GM11168 (cell line): Measurements from ENCODE around the gene ECE2.

Experiments used
- in situ Hi-C: fragments of 300-500 bp; cut with MboI; formaldehyde crosslinking; loops from one replicate; pipeline ENCODE4 v1.12.0; 2022; ENCODE audit warnings: low sequenced_read_pairs; ENCODE audit not compliant: unreplicated experiment

The ECE2 gene

GRCh38 chr3:184306341-184306972, 30.6 kb downstream of the ECE2 start:
- in situ Hi-C loops = no loop called here

- in situ Hi-C loops = no loop called here
Observed at GRCh38 chr3:184307915-184308314, 32.1 kb downstream of the ECE2 start.

DNA sequence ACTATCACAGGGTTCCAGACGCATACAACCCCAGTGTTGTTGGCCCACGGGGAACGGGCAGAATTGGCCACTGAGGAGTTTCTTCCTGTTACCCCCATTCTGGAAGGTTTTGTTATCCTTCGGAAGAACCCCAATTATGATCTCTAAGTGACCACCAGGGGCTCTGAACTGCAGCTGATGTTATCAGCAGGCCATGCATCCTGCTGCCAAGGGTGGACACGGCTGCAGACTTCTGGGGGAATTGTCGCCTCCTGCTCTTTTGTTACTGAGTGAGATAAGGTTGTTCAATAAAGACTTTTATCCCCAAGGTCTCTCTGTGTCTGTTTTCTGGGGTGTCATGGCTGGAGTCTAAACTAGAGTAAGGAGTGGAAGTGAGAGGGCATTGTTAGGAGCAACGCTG, 32.9 kb downstream of the ECE2 start:
- in situ Hi-C loops = no loop called here

DNA sequence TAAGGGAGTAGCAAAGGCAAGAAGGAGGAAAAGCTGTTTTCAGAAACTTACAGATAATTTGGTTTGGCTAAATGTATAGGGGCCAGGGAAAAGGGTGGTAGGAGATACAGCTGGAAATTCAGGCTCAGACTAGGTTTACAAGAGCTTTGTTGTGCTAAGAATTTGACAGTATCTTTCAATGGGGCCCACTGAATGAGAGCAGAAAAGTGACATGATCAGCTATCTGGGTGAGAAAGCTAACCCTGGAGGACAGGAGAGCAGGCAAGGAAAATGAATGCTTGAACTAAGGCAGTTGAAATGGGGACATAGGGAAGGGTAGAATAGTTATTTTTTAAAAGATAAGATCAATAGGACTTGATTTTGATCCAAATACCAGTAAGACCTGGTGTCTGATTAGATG, 35.8 kb downstream of the ECE2 start:
- in situ Hi-C loops = no loop called here

DNA sequence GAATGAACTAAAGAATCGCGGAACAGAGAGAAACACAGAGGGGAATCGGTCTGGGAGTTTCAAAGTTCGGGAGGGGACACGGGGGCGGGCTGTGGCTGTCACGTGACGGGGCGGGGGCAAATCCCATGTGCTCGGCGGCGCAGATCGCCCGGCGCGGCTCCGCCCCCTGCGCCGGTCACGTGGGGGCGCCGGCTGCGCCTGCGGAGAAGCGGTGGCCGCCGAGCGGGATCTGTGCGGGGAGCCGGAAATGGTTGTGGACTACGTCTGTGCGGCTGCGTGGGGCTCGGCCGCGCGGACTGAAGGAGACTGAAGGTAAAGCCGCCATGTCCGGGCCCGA, 38.5 kb downstream of the ECE2 start, which contains the start of gene EIF4G1:
EIF4G1 (plus strand) TSS at position 244 of the 337 bp plus-strand sequence. CDS start 1,191 bp downstream, outside the sequence.
- in situ Hi-C loops = no loop called here

- in situ Hi-C loops = no loop called here
Observed at GRCh38 chr3:184314700-184315542, 39.1 kb downstream of the ECE2 start.

- in situ Hi-C loops = no loop called here
Observed at GRCh38 chr3:184315543-184315867, 39.7 kb downstream of the ECE2 start.

DNA sequence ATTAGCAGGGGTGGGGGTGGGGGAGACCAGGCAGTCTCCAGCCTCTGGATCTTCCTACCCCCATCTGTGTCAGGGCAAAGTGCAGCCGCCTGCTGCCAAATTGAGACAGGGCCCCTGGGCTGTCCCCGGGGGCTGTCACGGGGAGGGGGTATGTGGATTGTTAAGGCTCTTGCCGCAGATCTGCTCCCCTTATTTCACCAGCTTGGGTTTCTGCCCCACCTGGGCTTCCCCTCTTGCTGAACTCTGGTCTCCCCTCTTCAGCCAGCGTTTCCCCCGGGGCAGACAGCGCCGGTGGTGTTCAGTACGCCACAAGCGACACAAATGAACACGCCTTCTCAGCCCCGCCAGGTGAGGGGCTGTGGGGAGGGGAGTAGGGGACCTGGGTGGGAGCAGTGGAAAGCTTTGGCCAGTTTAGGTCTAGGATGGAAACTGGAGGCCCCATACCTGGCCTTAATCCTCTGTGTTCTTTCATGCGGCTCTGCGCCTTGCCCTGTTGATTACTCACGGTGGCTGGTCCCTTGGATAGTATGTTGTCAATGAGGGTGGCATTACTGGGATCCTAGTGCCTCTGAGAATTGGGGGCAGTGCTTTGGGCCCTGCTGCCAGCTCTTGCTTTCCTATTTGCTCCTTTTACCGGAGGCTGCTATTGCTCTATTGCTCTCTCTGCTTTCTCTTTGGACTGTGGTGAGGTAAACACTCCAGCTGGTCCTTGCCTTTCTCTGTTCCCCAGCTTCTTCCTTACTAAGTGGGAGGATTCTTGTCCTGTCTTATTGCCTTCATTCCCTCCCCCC, 40.2 kb downstream of the ECE2 start:
- in situ Hi-C loops = no loop called here

DNA sequence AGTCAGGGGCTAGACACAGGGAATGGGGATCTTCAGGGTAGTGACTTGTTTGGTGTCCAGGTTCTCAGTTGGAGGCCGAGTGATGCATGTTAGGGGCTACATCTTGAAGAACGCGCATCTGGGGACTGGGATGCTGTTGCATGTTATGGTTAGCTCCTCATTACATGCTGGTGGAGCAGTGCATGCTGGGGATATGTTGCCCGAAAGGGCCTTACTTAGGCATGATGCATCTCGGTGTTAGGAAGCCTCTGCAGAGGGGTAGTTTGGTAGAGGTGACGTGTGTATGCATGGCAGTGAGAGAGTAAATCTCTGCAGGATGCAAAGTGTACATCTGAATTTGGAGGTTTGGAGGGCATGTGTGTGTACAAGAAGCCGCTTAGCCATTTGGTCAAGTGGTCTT, 41.0 kb downstream of the ECE2 start:
- in situ Hi-C loops = no loop called here

- in situ Hi-C loops = no loop called here
Observed at GRCh38 chr3:184317201-184317600, 41.4 kb downstream of the ECE2 start.

- in situ Hi-C loops = no loop called here
Observed at GRCh38 chr3:184320104-184320445, 44.3 kb downstream of the ECE2 start.

GRCh38 chr3:184321666-184322065, 45.8 kb downstream of the ECE2 start:
- in situ Hi-C loops = no loop called here

DNA sequence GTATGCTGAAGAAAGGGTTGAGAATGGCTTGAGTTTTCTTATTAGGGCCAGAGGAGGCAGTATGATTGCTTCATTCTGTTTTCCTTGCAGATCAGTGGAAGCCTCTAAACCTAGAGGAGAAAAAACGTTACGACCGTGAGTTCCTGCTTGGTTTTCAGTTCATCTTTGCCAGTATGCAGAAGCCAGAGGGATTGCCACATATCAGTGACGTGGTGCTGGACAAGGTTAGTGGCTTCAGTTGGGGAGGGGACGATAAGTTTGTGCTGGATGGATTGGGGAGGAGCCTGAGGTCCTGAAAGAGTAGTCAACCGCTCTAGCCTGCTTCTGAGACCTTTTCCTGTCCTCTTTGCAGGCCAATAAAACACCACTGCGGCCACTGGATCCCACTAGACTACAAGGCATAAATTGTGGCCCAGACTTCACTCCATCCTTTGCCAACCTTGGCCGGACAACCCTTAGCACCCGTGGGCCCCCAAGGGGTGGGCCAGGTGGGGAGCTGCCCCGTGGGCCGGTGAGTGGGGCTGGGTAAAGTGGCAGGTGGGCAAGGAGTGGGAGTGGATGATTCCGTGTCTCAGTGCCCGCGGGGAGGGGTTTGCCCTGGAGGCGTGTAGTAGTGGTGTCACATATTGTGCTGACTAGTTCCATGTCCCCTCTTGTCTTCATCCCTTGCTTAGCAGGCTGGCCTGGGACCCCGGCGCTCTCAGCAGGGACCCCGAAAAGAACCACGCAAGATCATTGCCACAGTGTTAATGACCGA, 47.1 kb downstream of the ECE2 start:
- in situ Hi-C loops = no loop called here

- in situ Hi-C loops = no loop called here
Observed at GRCh38 chr3:184323696-184324095, 47.9 kb downstream of the ECE2 start.

DNA sequence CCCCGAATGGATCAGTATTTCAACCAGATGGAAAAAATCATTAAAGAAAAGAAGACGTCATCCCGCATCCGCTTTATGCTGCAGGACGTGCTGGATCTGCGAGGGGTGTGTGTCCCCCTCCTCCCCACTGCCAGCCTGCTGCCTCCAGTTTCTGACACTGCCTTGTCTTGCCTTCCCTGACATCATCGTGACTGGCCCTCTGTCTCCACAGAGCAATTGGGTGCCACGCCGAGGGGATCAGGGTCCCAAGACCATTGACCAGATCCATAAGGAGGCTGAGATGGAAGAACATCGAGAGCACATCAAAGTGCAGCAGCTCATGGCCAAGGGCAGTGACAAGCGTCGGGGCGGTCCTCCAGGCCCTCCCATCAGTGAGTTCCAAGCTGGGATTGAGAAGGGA, 49.4 kb downstream of the ECE2 start:
- in situ Hi-C loops = no loop called here

- in situ Hi-C loops = no loop called here
Observed at GRCh38 chr3:184325715-184326369, 50.0 kb downstream of the ECE2 start.

DNA sequence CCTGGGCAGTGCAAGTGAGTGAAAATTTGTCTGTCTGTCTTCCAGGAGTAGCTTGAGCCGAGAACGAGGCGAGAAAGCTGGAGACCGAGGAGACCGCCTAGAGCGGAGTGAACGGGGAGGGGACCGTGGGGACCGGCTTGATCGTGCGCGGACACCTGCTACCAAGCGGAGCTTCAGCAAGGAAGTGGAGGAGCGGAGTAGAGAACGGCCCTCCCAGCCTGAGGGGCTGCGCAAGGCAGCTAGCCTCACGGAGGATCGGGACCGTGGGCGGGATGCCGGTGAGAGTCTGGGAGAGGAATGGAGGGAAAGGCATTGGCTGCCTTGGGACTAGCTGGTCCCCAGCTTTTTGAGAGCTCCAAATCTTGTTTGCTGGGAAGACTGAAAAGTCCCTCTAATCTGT, 51.3 kb downstream of the ECE2 start:
- in situ Hi-C loops = no loop called here

DNA sequence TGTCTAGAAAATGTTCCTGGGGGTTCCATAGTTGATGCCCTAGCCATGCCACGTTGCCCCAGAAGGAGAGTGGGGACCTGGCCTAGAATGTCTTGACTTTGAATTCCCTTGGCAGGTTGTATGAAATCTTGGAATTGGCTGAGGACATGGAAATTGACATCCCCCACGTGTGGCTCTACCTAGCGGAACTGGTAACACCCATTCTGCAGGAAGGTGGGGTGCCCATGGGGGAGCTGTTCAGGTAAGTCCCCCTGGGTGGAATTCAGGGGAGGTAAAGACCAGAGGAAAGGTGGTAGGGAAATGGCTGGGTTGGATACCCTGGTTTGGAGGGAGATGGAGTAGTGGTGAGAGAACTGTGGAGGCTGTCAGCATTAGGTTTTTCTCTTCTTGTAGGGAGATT, 52.7 kb downstream of the ECE2 start:
- in situ Hi-C loops = no loop called here

GRCh38 chr3:184332370-184333090, 56.7 kb downstream of the ECE2 start:
- in situ Hi-C loops = no loop called here

- in situ Hi-C loops = no loop called here
Observed at GRCh38 chr3:184333190-184333589, 57.4 kb downstream of the ECE2 start.
